GM23248 (cell line): ENCODE measurements around the gene RHPN2.

Experiments used
- EZH2 ChIP-seq: fragments of 200-600 bp; sonication (generic); IDR thresholded peaks from 2 replicates; pipeline ENCODE4 v1.6.1; 2018; ENCODE audit warnings: antibody characterized with exemption, mild to moderate bottlenecking; ENCODE audit not compliant: insufficient read depth, poor library complexity, severe bottlenecking
- EZH2phosphoT487 ChIP-seq: fragments of 200-600 bp; sonication (generic); IDR thresholded peaks from 2 replicates; pipeline ENCODE4 v1.6.1; 2018; ENCODE audit warnings: antibody characterized with exemption, moderate library complexity, mild to moderate bottlenecking, low read depth; ENCODE audit not compliant: insufficient read depth

- TF ChIP-seq EZH2phosphoT487 (no peak), EZH2 (no peak)
Observed at GRCh38 chr19:33111587-33111986, 46.9 kb upstream of the RHPN2 start.
